ENCODE results near the gene TEX54.
"Not testable (repeated sequence)": the region's sequence is repeated elsewhere in the genome, so short reads cannot be mapped to it uniquely, and the experiment has no call there.

Gene TEX54

GRCh38 chr11:62861564-62862192, 29.0 kb upstream of the TEX54 start:
- in situ Hi-C loops (cut with MboI; ENCODE audit: low sequenced_read_pairs); H3K4me3 ChIP-seq; H3K27me3 ChIP-seq (ENCODE audit: low read depth); H3K9me3 ChIP-seq; DNase-seq (ENCODE audit: low spot score in 2 of 2): not testable (repeated sequence)
- H3K36me3 ChIP-seq (replicated peaks): peaks cover 58% of the 10 kb centered on the region
- H3K4me1 ChIP-seq: peaks cover 38% of the 10 kb centered on the region

- no peak for DNase-seq (ENCODE audit: low spot score in 2 of 2)
- Histone ChIP-seq H3K36me3 (replicated peaks) (peaks cover 55% of the 10 kb centered on the region), H3K9me3 (no peaks in the 10 kb centered on the region), H3K4me1 (peaks cover 38% of the 10 kb centered on the region), H3K27me3 (ENCODE audit: low read depth) (no peaks in the 10 kb centered on the region), H3K4me3 (no peak overlapping the region; the same call in 1 of the 2 replicates)
- in situ Hi-C loops (cut with MboI; ENCODE audit: low sequenced_read_pairs): no loop called here
These were observed 28.4 kb upstream of the TEX54 start for GRCh38 chr11:62860835-62861563.

- DNase-seq (ENCODE audit: low spot score in 2 of 2); H3K9me3 ChIP-seq; H3K27me3 ChIP-seq (ENCODE audit: low read depth); in situ Hi-C loops (cut with MboI; ENCODE audit: low sequenced_read_pairs): not testable (repeated sequence)
- peaks cover 38% of the 10 kb centered on the region for H3K4me1 ChIP-seq
- peaks cover 59% of the 10 kb centered on the region for H3K36me3 ChIP-seq (replicated peaks)
- peak overlapping the region; percentile 96 for H3K4me3 ChIP-seq
These were observed 26.7 kb upstream of the TEX54 start for GRCh38 chr11:62859281-62859703.

- peaks cover 59% of the 10 kb centered on the region for H3K36me3 ChIP-seq (replicated peaks)
- peak overlapping the region; percentile 96 for H3K4me3 ChIP-seq
- H3K9me3 ChIP-seq: no peaks in the 10 kb centered on the region
- DNase-seq (ENCODE audit: low spot score in 2 of 2): no peak
- H3K27me3 ChIP-seq (ENCODE audit: low read depth): no peaks in the 10 kb centered on the region
- peaks cover 40% of the 10 kb centered on the region for H3K4me1 ChIP-seq
- in situ Hi-C loops (cut with MboI; ENCODE audit: low sequenced_read_pairs): no loop called here
These were observed 25.6 kb upstream of the TEX54 start for GRCh38 chr11:62858201-62858600.

- Histone ChIP-seq H3K27me3 (ENCODE audit: low read depth) (no peaks in the 10 kb centered on the region), H3K4me3 (peak overlapping the region; percentile 96), H3K9me3 (no peaks in the 10 kb centered on the region), H3K36me3 (replicated peaks) (peaks cover 60% of the 10 kb centered on the region), H3K4me1 (peaks cover 41% of the 10 kb centered on the region)
- no peak for DNase-seq (ENCODE audit: low spot score in 2 of 2)
- in situ Hi-C loops (cut with MboI; ENCODE audit: low sequenced_read_pairs): no loop called here
These were observed 24.9 kb upstream of the TEX54 start for GRCh38 chr11:62857541-62857982.

GRCh38 chr11:62856333-62856895, 23.8 kb upstream of the TEX54 start:
- in situ Hi-C loops (cut with MboI; ENCODE audit: low sequenced_read_pairs): no loop called here
- Histone ChIP-seq H3K36me3 (replicated peaks) (peaks cover 67% of the 10 kb centered on the region), H3K27me3 (ENCODE audit: low read depth) (no peaks in the 10 kb centered on the region), H3K4me1 (peaks cover 34% of the 10 kb centered on the region), H3K4me3 (peak overlapping the region; percentile 96), H3K9me3 (no peaks in the 10 kb centered on the region)
- no peak for DNase-seq (ENCODE audit: low spot score in 2 of 2)

- H3K4me1 ChIP-seq: peaks cover 27% of the 10 kb centered on the region
- peak overlapping the region; percentile 96 for H3K4me3 ChIP-seq
- H3K27me3 ChIP-seq (ENCODE audit: low read depth): no peaks in the 10 kb centered on the region
- DNase-seq (ENCODE audit: low spot score in 2 of 2): peak; percentile 97 to 98
- peaks cover 61% of the 10 kb centered on the region for H3K36me3 ChIP-seq (replicated peaks)
- H3K9me3 ChIP-seq: no peaks in the 10 kb centered on the region
- in situ Hi-C loops (cut with MboI; ENCODE audit: low sequenced_read_pairs): no loop called here
These were observed 23.1 kb upstream of the TEX54 start for GRCh38 chr11:62855571-62856332.

GRCh38 chr11:62854825-62855570, 22.4 kb upstream of the TEX54 start:
- H3K4me3 ChIP-seq: peak overlapping the region; percentile 96
- no peaks in the 10 kb centered on the region for H3K9me3 ChIP-seq
- H3K36me3 ChIP-seq (replicated peaks): peaks cover 53% of the 10 kb centered on the region
- peaks cover 20% of the 10 kb centered on the region for H3K4me1 ChIP-seq
- H3K27me3 ChIP-seq (ENCODE audit: low read depth): no peaks in the 10 kb centered on the region
- no peak for DNase-seq (ENCODE audit: low spot score in 2 of 2)
- in situ Hi-C loops (cut with MboI; ENCODE audit: low sequenced_read_pairs): no loop called here

- Histone ChIP-seq H3K4me3 (peak overlapping the region; percentile 96), H3K9me3 (no peaks in the 10 kb centered on the region), H3K27me3 (ENCODE audit: low read depth) (no peaks in the 10 kb centered on the region), H3K36me3 (replicated peaks) (peaks cover 45% of the 10 kb centered on the region), H3K4me1 (peaks cover 12% of the 10 kb centered on the region)
- in situ Hi-C loops (cut with MboI; ENCODE audit: low sequenced_read_pairs): no loop called here
- DNase-seq (ENCODE audit: low spot score in 2 of 2): no peak
These were observed 21.6 kb upstream of the TEX54 start for GRCh38 chr11:62854013-62854824.

- H3K4me1 ChIP-seq: peaks cover 11% of the 10 kb centered on the region
- in situ Hi-C loops (cut with MboI; ENCODE audit: low sequenced_read_pairs): no loop called here
- no peaks in the 10 kb centered on the region for H3K9me3 ChIP-seq
- DNase-seq (ENCODE audit: low spot score in 2 of 2): no peak
- H3K27me3 ChIP-seq (ENCODE audit: low read depth): no peaks in the 10 kb centered on the region
- H3K4me3 ChIP-seq: peak overlapping the region; percentile 96
- H3K36me3 ChIP-seq (replicated peaks): peaks cover 44% of the 10 kb centered on the region
These were observed 20.8 kb upstream of the TEX54 start for GRCh38 chr11:62853279-62853965.

- in situ Hi-C loops (cut with MboI; ENCODE audit: low sequenced_read_pairs): no loop called here
- peaks cover 44% of the 10 kb centered on the region for H3K36me3 ChIP-seq (replicated peaks)
These were observed 20.0 kb upstream of the TEX54 start for GRCh38 chr11:62852523-62853188.

More at GRCh38 chr11:62852523-62853188, 20.0 kb upstream of the TEX54 start:
- H3K27me3 ChIP-seq (ENCODE audit: low read depth): no peaks in the 10 kb centered on the region
- no peaks in the 10 kb centered on the region for H3K9me3 ChIP-seq
- no peak for DNase-seq (ENCODE audit: low spot score in 2 of 2)
- H3K4me1 ChIP-seq: peaks cover 9% of the 10 kb centered on the region
- H3K4me3 ChIP-seq: peak overlapping the region; percentile 96

Measured in HAP-1 (cell line).